ENCODE results near the gene ACVR1.
"Not testable (repeated sequence)": the region's sequence is repeated elsewhere in the genome, so short reads cannot be mapped to it uniquely, and the experiment has no call there.

The ACVR1 gene

DNA sequence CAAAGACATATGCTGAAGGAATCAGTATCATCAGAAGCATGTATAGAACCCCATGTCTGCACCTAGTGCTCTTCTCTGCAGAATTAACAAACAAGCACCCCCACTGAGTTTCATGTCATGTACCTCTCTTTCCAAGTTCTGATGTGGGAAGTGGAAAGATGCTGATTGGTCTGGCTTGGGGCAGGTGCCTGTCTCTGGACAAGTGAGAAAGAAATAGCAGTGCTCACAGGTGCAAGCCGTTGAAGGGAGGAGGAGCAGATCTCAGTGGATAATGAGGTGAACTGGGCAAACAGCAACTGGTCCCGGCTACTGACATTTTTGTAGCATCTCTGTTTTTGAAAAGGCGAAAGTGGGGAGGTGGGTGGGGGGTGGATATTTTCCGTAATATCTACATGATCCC is 17.5 kb upstream of the ACVR1 start:
- DNase-seq (ENCODE audit: low read depth): no peak

DNA sequence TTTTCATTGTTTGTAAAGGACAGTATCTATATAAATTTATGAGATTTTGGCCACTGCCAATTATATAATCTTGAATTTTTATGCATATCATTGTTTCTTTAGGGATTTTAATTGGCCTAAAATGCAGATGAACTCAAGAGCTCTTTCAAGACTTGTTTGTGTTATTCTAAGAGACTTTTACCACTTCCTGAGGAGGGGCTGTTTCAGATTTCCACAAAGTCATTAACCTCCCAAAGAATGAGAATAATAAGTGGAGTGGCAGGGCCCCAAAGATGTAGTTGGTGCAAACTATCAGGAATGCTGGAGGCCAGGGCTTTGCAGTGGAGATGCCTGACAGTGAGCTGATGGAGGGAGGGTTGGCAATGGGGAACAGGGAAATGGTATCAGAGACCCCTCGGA is 15.5 kb upstream of the ACVR1 start:
- DNase-seq (ENCODE audit: low read depth): no peak

DNA sequence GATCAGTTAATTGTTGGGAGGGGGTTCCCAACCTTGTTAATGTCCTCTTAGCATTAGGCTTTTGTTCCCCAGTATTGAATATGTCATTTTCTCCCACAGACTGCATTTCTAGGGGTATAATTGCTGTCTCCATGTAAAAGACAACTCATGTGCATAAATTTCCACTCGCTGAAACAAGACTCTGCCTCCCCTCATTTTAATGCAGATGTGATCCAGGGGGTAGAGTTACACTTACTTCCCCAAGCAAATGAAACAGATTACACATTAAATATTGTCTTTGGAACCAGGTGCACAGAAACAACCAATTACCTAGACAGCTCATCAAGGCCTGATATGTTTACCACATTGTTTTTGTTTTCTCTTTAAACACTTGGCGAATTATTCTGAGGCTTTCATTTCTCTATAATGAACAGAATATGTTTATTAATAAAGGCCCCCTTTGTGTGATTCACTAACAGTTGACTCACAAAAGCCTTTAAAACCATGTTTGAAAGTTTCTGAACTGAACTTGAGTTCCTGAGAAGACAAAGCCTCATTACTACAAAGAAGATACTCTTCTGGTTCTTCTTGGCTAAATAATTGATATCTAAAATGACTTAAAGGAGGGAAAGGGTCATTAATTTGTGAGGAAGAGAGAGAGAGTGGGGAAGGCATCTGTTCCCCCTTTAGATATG is 15.0 kb upstream of the ACVR1 start:
- DNase-seq (ENCODE audit: low read depth): no peak

DNA sequence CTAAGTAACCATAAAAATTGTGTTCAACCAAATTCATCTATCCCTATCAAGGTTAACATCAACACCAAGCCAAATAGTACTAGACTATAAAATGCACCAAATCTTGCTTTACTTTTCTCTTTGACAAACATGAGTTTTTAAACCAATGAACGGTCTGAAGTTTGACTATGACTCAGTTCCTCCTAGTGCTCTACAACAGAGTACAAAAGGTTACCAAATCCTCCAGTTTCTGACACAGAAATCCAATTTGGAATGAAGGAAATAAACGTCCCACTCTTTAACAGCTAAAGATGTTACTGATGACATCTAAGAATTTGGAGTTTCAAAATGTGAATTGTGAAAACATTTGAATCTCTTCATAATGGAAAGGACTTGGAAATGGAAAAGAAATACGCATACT is 11.8 kb upstream of the ACVR1 start:
- no peak for DNase-seq (ENCODE audit: low read depth)

DNA sequence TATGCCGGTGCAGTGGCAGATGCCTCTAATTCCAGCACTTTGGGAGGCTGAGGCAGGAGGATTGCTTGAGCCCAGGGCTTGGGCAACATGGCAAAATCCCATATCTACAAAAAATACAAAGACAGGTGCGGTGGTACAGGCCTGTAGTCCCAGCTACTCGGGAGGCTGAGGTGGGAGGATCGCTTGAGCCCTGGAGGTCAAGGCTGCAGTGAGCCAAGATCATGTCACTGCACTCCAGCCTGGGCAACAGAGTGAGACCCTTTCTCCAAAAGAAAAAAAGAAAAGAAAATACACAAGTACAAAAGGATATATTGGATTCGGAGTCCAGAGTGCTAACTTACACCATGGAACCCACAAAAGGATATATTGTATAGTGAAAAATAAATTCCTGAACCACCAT is 8.4 kb upstream of the ACVR1 start:
- DNase-seq (ENCODE audit: low read depth): not testable (repeated sequence)

DNA sequence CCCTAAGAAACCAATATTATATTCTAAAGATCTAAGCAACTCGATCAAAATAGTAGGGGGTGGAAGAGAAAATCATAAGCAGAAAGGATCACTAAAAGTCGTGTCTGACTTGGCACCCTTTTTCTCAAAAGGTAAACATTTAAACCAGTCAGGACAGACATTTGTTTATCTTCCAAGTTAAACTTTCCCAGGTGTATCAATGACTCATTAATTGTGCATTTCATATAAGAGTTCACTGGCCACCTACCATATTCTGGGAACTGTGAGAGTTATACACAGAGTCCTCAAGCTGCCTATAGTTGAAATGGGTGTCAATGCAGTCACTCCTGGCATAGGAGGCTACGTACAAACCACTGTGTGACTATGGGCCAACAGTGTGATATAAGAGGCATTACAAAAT is 4.8 kb upstream of the ACVR1 start:
- no peak for DNase-seq (ENCODE audit: low read depth)

DNA sequence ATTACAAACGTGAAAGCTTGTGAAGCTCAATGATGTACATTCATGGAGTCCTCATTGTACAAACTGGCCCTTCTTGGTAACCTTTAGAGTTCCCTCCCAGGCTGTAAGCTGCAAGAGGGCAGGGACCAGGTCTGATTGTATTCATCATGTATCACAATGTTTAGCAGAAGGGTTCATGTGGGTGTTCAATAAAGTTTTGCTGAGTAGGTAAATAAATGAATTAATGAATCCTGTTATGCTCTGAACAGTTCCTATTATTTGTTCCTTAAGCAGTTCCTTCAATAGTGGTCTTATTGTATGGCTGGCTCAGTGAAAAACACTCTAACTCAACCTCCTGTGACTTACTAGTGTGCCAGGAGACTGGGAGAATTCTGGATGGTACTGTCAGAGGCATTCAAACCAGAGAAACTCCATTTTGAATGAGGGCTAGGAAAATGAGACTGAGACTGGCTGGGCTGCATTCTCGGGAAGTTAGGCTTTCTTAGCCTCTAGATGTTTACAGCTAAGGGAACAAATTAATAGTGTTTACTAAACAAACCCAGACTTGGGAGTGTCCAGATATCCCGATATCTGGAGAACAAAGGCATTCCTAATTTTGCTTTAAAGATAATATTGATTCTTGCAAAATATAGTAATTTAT is 1.8 kb upstream of the ACVR1 start:
- DNase-seq (ENCODE audit: low read depth): no peak

DNA sequence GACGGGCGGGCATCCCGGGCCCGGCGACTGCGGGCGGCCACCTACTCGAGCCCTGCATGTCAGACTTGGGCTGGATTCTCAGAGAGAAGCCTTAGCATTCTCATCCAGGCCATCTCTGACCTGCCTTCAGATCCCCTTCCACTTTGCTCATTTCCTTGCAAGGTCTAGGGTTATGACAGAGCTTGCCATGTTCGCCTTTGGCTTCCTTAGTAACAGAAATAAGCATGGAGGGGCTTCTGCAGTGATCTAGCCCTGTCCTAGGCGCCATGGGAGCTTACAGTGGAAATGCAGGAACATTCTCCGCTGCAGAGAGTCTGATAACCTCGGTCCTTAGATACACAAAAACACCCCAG is 632 bp upstream of the ACVR1 start:
- no peak for DNase-seq (ENCODE audit: low read depth)

DNA sequence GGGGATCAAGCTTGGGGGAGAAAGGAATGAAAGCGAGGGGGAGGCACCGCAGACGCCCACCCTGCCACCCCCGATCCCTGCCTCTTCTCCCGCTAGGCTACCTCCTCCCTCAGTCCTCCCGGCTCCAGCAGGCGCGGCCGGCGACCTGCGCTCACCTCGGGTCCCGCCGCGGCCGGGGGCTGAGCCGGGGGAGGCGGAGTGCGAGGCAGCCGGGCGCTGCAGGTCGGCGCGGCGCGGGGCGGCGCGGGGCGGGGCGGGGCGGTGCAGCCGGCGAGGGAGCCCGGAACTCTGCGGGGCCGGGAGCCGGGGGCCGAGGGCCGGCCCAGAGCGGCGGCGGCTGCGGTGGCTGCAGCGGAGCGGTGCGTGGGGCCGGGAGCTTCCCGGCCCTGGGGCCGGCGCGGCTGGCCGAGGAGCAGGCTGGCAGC is 477 bp downstream of the ACVR1 start:
- peak; percentile 62 for DNase-seq (ENCODE audit: low read depth)

DNA sequence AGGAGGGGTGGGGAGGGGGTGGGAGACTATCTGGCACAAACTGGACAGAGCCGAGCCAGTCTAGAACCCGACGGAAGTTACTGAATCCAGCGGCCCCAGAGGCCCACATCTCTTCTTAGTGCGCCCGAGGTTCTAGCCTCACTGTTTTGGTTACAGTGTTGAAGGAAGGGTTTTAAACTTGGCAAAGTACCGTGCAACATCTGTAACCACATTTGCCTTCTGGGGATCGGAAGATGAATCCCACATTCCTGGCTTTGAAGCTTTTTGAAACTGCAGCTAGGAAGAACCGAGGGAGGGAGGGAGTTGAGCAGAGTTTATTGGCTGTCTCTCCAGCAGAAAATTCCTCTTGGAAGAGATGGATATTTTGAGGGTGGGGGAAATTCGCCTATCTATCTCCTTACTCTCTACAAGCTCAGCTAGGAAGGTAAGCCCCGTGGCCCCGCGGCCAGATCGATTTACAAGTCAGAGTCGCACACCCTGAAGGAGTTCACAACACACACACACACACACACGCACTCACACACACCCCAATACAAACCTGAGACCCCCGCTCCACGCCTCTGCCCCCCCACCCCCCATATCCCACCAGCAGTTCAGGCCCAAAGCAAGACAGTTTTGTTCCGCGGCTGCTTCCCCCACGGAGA is 1.0 kb downstream of the ACVR1 start:
- peak; percentile 87 for DNase-seq (ENCODE audit: low read depth)

DNA sequence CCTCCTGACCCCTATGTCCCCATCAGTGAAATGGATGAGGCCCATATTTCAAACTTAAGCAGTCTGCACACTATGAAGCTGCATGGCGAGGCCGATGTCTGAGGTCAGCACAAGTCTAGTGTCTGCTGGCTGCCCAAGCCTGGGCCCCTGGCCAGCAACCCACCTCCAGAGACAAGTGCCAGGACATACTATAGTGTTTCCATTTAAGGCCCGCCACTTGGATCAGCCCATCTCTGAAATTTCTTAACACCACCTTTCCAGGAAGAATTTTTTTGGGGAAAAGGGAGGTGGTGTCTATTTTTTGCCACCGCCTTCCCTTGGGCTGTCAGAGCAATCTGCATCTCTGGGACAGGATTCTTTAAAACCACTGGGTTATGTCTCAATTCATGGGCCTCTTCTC is 1.8 kb downstream of the ACVR1 start:
- DNase-seq (ENCODE audit: low read depth): no peak

DNA sequence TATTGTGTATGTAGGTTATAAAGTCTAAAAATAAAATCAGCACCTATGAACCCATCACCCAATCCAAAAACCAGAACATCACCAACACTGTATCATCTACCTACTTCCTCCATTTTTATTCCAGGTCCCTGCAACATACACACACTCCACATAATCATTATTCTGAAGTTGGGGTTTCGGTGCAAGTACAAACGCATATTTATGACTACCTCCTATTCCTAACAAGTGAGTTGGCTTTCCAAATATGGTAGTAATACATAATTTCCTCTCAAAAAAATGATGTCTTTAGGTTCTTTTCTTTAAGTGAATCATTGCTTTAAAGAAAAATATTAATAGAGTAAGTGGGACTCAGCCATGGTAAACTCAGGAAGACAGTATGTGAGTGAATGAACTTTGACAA is 3.3 kb downstream of the ACVR1 start:
- DNase-seq (ENCODE audit: low read depth): peak; percentile 25

DNA sequence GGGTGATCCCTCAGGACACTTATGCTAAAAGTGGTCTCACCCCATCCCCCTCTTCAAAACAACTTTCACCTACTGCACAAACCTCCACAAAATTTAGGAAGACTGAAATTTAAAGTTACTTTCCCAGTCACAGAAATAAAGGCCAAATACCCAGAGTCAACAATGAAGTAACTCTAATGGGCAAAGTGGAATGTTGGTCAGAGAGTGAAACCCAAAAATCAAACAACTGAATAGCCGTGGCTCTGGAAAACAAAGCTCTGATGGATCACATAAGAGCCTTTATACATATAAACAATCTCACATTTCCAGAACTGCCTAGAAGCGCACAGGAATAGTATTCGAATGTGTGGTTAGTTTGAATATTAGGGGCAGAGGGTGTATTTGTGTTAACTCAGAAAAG is 4.7 kb downstream of the ACVR1 start:
- DNase-seq (ENCODE audit: low read depth): no peak

DNA sequence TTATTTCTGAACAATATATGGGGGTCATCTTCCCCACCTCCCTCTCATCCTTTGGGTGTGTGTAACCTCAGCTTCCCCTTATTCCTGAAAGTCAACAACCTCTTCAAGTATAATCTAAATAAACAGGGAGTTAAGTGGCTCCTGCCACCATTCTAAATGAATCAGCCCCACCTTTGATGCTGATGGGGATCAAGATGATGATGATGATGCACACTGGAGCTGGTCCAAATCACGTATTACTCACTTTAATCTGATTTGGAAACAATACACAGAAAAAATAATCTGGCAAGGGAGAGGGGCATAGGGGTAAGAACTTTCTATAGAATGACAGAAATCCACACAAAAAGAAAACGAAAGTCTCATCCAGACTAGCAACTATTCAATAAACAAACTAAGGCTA is 7.1 kb downstream of the ACVR1 start:
- DNase-seq (ENCODE audit: low read depth): peak; percentile 50

DNA sequence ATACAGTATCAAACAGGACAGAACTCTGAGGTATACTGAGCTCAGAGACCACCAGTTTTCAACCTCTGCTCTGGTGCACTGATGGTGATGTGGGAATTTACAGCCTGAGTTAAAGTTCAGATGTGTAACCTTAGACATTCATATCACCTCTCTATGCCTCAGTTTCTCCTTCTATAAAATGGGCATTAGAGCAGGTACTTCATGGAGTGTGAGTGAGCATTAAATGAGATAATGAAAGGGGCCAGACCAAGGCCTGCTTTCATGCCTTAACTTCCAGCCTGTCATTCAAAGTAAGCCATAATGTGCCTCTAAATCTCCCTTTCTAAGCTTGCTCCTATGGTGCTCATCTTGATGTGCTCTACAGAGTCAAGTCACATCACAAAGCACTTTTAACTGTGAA is 8.4 kb downstream of the ACVR1 start:
- DNase-seq (ENCODE audit: low read depth): no peak

DNA sequence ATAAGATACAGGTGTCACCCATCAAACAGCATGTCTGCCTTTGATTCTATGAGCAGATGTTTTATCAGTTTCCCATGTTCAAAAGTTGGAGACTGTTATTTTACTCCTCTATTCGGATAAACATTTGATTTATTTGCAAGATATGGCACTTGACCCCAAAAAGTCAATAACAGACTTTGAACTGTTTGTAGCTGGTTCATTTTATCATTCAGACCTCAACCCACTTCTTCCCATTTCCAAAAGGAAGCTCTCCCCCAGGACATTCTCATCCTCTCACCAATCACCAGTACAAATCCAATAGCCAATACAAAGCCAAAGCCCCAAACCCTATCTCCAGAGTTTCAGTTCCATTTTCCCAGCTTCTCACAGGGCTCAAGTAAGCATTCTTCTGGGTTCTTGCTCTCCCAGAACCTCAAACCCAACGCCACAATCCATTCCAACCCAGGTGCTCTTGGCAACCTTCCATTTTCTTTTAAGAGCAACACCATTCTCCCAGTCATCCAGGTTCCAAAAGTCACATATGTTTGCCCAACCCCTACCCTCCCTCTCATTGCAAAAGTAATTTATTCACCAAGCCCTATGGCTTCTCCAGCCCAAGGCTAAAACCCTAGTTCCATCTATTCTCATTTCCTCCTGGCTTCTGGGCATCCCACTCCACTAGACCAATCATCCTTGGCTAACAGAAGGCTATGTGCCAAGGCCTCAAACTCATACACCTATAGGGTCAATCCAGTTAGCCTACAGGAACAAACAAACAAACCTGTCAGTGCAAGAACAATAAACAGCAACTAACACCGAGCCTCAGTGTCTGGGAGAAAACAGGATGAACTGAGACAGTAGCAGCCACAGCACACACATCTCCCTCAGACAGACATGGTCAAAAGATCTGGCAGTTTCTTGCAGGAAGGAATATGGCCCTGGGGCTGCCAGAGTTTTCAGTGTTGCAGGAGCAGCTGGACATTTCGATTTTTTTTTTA is 9.2 kb downstream of the ACVR1 start:
- DNase-seq (ENCODE audit: low read depth): no peak

DNA sequence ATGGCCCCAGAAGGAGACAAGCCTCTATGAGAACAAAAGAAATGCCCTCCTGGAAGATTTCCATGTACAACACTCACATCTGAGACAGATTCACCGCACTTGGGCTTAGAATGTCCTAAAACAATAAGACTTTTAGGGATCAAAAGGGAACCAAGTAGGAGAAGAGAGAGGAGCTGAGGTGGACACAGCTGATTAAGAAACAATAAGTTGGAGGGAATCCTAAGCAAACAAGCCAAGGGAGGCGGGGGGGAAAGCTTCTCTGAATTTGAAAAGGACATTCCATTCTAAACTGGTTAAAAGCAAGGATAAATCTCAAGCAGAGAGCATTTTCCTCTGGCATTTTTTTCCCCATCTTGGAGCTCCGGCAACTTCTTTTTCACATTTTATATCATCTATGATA is 9.9 kb downstream of the ACVR1 start:
- DNase-seq (ENCODE audit: low read depth): no peak

DNA sequence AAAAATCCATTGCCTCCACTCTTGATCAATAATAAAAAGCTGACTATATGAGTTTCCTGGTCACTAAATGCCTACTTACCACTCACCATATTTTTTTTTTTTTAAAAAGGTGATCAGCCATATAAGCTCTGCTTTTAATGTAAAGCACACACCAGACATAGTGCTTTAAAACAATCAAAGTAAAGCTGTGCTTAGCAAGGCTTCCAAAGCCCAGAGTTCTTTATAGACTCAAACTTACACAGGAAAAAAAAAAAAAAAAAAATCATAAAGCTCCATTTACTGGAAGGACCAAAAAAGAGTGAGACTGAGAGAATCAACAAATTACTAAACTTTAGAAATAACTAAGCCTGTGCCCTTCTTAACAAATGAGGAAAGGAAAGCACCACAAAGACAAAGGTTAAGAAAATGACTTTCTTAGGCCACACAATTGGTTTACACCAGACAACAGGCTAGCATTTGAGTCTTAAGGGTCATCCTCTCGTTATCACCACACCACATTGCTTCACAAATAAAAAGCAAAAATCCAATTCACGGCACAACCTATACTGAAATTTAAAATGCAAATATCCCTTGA is 11.2 kb downstream of the ACVR1 start:
- DNase-seq (ENCODE audit: low read depth): no peak

DNA sequence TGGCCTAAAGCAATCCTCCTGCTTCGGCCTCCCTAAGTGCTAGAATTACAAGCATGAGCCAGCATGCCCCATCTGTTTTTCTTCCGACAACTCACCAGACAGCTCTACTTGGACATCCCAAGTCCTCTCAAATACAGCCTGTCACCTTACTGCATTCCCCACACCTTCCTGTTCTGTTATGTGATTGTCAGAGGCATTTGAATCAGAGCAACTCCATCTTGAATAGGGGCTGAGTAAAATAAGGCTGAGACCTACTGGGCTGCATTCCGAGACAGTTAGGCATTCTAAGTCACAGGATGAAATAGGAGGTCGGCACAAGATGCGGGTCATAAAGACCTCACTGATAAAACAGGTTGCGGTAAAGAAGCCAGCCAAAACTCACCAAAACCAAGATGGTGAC is 17.3 kb downstream of the ACVR1 start:
- no peak for DNase-seq (ENCODE audit: low read depth)

DNA sequence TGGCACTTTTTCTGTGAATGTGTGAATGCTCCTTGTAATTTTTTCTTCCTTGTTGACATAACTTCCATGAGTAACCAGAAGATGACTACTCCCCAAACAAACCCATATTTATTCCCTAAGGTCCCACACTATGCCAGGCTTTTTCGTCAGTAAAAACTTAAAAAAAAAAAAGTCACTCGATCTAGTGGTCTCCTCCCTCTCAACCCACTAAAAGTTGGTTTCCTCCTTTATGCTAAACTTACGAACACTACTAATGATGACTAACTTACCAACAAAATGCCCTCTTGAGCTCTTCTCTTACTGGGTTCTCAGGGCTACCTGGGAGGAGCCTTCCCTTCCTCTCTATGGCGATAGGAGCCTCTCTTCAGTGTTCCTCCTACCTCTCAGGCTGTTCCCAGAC is 18.2 kb downstream of the ACVR1 start:
- peak; percentile 64 for DNase-seq (ENCODE audit: low read depth)

DNA sequence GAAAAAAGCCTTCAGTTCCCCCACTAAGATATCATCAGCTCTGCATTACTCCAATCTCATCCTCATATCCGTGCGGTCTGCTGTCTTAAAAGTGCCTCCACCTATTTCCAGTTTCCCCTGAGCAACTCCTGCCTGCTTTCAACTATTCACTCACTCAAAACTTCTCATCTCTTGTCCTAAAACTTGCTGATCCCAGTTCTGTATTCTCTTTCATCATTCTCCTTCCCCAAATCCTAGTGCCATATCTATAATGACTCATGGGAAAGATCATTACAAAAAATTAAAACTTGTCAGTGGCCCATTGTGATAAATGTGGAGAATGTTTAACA is 20.0 kb downstream of the ACVR1 start:
- no peak for DNase-seq (ENCODE audit: low read depth)

DNA sequence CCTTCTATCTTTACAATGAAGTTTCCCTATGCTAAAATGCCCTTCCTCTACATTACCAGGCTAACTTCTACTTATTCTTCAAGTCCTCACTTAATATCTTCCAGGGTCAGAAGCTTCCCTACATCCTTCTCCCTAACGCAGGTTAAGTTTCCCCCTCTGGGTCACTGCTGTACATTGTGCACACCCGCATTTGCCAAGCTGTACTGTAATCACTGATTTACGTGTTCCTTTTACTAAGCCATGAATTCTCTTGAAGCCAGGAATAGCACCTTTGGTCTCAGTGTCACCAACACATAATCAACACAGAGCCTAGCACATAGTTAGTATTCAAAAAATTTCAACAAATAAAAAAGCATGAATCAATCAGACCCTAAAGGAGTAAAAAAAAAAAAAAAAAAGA is 22.3 kb downstream of the ACVR1 start:
- no peak for DNase-seq (ENCODE audit: low read depth)

Data from ELR (cell line).